Left lung (tissue), 10 donors: ENCODE results near the gene DERL3. TPM values are rescaled to one million over a fixed set of nuclear protein-coding genes. Genes with fewer than 3 reads are reported as not detected.

ENCODE experiments used
- ATAC-seq: fragments of 200-7000 bp; cut with Tn5 transposase; one replicate; pipeline ENCODE4 v1.9.1; 2020; ENCODE audit warnings: moderate library complexity
- DNase-seq, 4 donors: peaks; one replicate each; pipeline ENCODE4 v3.0.0-alpha.2; 2013 to 2020
- H3K27ac ChIP-seq, 2 donors: fragments of 200-600 bp; sonication (generic) in 1 of 2; one replicate each; pipeline versions ENCODE4 v1.5.0 to v1.8.0; 2020 to 2021
- H3K27me3 ChIP-seq, 2 donors: fragments of 200-600 bp; sonication (generic) in 1 of 2; one replicate each; pipeline versions ENCODE4 v1.5.0 to v1.8.0; 2020 to 2021
- H3K36me3 ChIP-seq, 2 donors: fragments of 200-600 bp; sonication (generic) in 1 of 2; one replicate each; pipeline versions ENCODE4 v1.5.0 to v1.8.0; 2020 to 2021
- H3K4me1 ChIP-seq, 2 donors: fragments of 200-600 bp; one replicate each; pipeline ENCODE4 v1.8.0; 2021
- H3K4me3 ChIP-seq, 2 donors: fragments of 200-600 bp; sonication (generic) in 1 of 2; one replicate each; pipeline versions ENCODE4 v1.5.0 to v1.8.0; 2020 to 2021; ENCODE audit warnings: mild to moderate bottlenecking in 1 of 2
- H3K9me3 ChIP-seq, 2 donors: fragments of 200-600 bp; sonication (generic) in 1 of 2; one replicate each; pipeline versions ENCODE4 v1.5.0 to v1.8.0; 2020 to 2021
- intact Hi-C, 2 donors: fragments of 100-400 bp; cut with DNase I; formaldehyde crosslinking; loops; one replicate each; pipeline versions ENCODE4 v1.11.2 to v1.14.2; 2022
- polyA plus RNA-seq, 6 donors: library from polyadenylated mRNA; unstranded; fragments of 120-200 nt; gene quantifications; one replicate each; pipeline ENCODE4 v1.2.1, GENCODE V29; 2013; ENCODE audit not compliant: insufficient read length in 6 of 6
- total RNA-seq, 2 donors: library from RNA; stranded (reverse); fragmentation: NEBNext Ultra II Directional; extraction: Animal tissue kit (Norgen Biotek cat#: 25700); gene quantifications; one replicate each; pipeline ENCODE4 v1.2.1, GENCODE V29; 2021
- TF ChIP-seq, protein P1 (sequence below), 2 donors: fragments of 200-600 bp; sonication (generic) in 1 of 2; IDR thresholded peaks; one replicate each; pipeline versions ENCODE4 v1.5.0 to v1.8.0; 2021; ENCODE audit warnings: antibody characterized with exemption in 2 of 2
- donor health status: DM: no; HTN: yes; CAD: no.
- donor health status: DM: no; HTN: no; CAD: no.

Gene DERL3
- total and polyA plus RNA-seq, 8 donors: 2.4 to 9.4 (median 4.3) TPM

DNA sequence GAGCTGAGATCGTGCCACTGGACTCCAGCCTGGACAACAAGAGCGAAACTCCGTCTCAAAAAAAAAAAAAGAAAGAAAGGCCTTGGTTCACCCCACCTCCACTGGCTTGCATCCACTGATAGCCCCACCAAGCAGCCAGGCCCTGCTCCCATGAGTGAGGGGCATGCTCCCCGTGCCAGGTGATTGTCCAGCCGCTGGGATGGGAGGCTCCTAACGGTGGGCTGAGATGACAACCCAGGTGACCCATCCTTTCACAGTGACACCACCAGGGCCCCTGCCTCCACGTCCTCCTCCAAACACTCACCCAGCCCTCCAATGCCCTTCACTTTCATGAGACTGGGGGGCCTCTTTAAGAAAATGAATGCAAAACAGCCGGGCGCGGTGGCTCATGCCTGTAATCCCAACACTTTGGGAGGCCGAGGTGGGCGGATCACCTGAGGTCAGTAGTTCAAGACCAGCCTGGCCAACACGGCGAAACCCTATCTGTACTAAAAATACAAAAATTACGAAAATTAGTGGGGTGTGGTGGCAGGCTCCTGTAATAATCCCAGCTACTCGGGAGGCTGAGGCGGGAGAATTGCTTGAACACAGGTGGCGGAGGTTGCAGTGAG is 8.6 kb upstream of the DERL3 start:
- Histone ChIP-seq H3K27ac (no peak overlapping the region), H3K4me3 (no peak overlapping the region), H3K4me1 (peaks cover 11 to 23% of the 10 kb centered on the region in 2 donors), H3K27me3 (peaks cover 0 to 7% of the 10 kb centered on the region in 2 donors), H3K9me3 (no peaks in the 10 kb centered on the region), H3K36me3 (no peaks in the 10 kb centered on the region)
- TF ChIP-seq, protein P1, sequence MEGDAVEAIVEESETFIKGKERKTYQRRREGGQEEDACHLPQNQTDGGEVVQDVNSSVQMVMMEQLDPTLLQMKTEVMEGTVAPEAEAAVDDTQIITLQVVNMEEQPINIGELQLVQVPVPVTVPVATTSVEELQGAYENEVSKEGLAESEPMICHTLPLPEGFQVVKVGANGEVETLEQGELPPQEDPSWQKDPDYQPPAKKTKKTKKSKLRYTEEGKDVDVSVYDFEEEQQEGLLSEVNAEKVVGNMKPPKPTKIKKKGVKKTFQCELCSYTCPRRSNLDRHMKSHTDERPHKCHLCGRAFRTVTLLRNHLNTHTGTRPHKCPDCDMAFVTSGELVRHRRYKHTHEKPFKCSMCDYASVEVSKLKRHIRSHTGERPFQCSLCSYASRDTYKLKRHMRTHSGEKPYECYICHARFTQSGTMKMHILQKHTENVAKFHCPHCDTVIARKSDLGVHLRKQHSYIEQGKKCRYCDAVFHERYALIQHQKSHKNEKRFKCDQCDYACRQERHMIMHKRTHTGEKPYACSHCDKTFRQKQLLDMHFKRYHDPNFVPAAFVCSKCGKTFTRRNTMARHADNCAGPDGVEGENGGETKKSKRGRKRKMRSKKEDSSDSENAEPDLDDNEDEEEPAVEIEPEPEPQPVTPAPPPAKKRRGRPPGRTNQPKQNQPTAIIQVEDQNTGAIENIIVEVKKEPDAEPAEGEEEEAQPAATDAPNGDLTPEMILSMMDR (IDR thresholded peaks at IDR 0.05): no peak
- intact Hi-C loops: loop anchor here in 1 of 2 donors (10.0 kb wide), 1 partner anchor 303 kb away; no protein-coding TSS in a partner anchor
- DNase-seq (peak in 1 of 4 donors; percentile 43), ATAC-seq (no peak)

DNA sequence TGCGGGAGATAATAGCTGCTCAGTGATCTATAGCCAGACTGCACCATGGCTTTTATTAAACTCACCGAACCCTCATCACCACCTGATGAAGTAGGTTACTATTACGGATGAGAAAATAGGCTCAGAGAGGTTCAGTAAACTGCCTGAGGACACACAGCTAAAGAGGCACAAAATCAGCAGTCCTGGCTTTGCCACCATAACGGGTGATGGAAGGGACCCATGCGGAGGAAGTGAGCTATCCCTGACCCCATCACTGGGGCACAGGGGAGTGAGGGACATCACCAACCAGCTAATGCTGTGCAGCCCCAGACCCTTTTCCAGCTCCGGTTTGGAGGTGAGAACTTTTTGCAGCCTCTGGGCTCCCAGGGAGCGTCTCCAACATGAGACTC is 7.3 kb upstream of the DERL3 start:
- Histone ChIP-seq H3K36me3 (no peaks in the 10 kb centered on the region), H3K27ac (no peak overlapping the region), H3K4me1 (peaks cover 11 to 23% of the 10 kb centered on the region in 2 donors), H3K9me3 (no peaks in the 10 kb centered on the region), H3K27me3 (peaks cover 0 to 7% of the 10 kb centered on the region in 2 donors), H3K4me3 (no peak overlapping the region)
- TF ChIP-seq, protein P1 (IDR thresholded peaks at IDR 0.05): no peak
- intact Hi-C loops: loop anchor here in 1 of 2 donors (10.0 kb wide), 1 partner anchor 301 kb away; no protein-coding TSS in a partner anchor
- ATAC-seq (no peak), DNase-seq (no peak)

DNA sequence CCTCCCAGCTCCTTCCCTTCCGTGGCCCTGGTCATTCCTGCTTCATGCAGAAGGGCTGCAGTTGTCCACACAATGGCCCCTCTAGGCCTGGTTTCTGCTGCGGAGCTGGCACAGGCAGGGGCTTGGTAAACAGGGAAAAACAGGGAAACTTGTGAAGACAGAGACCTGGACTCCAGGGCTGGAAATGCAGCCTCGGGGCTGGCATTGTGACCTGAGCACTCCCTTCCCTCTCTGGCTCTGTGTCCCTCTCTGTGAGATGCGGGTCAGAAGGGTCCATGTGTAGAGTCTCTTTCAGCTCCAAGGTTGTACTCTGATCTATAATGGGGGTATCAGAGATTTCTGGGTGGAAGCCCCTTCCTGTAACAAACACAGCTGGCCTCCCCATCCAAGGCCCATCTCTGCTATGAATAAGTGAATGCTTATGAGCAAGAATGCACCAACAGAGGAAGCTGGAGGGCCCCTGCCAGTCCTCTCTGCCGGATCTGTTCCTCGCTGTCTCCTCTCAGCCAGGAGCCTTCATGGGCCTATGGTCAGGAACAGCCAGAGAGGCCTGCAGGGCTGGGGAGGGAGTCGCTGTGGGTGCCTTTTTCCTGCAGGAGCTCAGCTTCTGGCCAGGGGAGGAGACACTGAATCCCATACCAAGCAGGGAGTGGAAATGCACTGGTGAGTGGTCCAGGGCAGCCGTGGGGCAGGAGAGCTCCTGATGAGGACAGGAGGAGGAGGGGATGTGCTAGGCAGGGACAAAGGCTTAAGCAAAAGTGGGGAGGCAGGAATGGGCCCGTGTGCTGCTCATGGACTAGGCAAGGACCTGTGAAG is 6.7 kb upstream of the DERL3 start:
- intact Hi-C loops: loop anchor here in 1 of 2 donors (10.0 kb wide), 1 partner anchor 301 kb away; no protein-coding TSS in a partner anchor
- TF ChIP-seq, protein P1 (IDR thresholded peaks at IDR 0.05): no peak
- no peak for ATAC-seq
- Histone ChIP-seq H3K27me3 (peaks cover 0 to 7% of the 10 kb centered on the region in 2 donors), H3K36me3 (no peaks in the 10 kb centered on the region), H3K4me3 (no peak overlapping the region), H3K9me3 (no peaks in the 10 kb centered on the region), H3K4me1 (peaks cover 11 to 23% of the 10 kb centered on the region in 2 donors), H3K27ac (no peak overlapping the region)
- peak in 1 of 4 donors; percentile 35 for DNase-seq

DNA sequence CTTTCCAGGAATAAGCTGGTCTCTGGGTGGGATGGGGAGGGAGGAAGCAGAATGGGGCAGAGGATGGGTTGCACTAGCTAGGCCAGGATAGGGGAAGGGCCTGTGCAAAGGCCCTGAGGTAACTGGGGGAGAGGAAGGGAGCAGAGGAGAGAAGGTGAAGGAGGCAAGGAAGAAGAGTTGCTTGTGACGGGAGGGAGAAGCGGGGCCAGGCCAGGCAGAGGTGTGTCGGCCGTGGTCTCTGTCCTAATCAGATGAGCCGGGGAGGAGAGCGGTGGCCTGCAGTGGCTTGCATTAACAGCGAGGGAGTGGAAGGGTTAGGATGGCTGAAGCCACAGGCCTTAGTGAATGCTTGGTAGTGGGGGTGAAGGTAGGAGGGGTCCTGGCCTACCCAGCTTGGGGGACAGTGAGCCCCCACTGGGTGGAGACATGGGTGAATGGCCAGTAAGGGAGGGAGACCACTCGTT is 6.0 kb upstream of the DERL3 start:
- intact Hi-C loops: loop anchor here in 1 of 2 donors (10.0 kb wide), 1 partner anchor 300 kb away; no protein-coding TSS in a partner anchor
- no peaks in the 10 kb centered on the region for H3K9me3 ChIP-seq
- no peak overlapping the region for H3K27ac ChIP-seq

More for the DNA sequence above, 6.0 kb upstream of the DERL3 start:
- ATAC-seq (no peak), DNase-seq (peak in 1 of 4 donors; percentile 34)
- Histone ChIP-seq H3K36me3 (no peaks in the 10 kb centered on the region), H3K4me1 (peaks cover 11 to 21% of the 10 kb centered on the region in 2 donors), H3K4me3 (no peak overlapping the region), H3K27me3 (peaks cover 0 to 1% of the 10 kb centered on the region in 2 donors)
- TF ChIP-seq, protein P1 (IDR thresholded peaks at IDR 0.05): no peak
